ENCODE results near the gene ICA1L. TPM values are rescaled to one million over a fixed set of nuclear protein-coding genes. Genes with fewer than 3 reads are reported as not detected.

Gene ICA1L
- total and polyA plus RNA-seq, 2 of the 13 experiments (the other 11 are each of a cell fraction or from before 2014, with no cell fraction given), result 1.5 to 2.4 TPM

DNA sequence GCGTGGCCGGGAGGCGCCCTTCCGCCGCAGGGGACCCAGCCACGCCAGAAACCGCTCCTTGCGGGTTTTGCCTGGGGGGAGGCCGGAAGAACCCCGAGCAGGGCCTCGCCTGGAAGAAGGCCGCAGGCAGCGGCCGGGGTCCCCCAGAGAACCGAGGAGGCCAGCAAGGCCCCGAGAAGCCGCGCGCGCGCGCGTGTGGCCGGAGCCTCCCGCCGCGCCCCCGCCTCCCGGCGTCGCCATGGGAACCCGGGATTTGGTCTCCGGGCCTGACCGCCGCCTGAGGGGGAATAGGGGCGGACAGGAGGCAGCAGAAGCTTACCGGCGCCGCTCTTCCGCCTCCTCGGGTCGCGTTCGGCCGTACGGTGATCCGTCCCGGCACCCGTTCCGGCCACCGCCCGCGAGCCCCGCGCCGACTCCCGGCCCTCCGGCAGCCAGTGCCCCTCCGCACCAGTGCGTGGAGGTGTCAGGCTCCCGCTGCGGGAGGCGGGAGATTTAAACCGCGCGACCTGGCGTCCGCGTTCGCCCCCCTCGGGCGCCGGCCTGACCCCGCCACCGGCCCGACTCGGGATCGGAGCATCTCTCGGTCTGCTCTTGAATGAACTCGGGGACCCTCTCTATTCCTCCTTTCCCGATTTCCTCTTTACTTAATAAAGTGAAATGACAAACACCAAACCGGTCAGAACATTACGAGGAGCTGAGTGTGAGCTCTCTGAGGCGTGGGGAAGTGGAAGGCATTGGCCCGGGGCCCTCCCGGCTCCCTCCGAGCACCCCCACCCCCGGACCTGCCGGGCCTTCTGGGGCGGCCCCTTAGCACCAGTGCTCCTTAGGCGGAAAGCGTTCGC is at the start of gene ICA1L (continued):
- TF ChIP-seq ZNF446 (CRISPR knock-in tag; IDR thresholded peaks at IDR 0.05), result no peak
- TF ChIP-seq ZNF235 (CRISPR knock-in tag; IDR thresholded peaks at IDR 0.05; ENCODE audit: borderline replicate concordance), result no peak
- 0 out of 2 replicates have a peak, but pooled peaks have one; percentile 80 for TF ChIP-seq ZNF547 (CRISPR knock-in tag; IDR thresholded peaks at IDR 0.05)
- peak; percentile 38 for TF ChIP-seq IKZF4 (CRISPR knock-in tag; IDR thresholded peaks at IDR 0.05; ENCODE audit: borderline replicate concordance, low read depth, not compliant biosample characterization)
- TF ChIP-seq ZKSCAN5 (CRISPR knock-in tag; IDR thresholded peaks at IDR 0.05), result no peak
- 0 out of 2 replicates have a peak, but pooled peaks have one; percentile 41 for TF ChIP-seq SATB2 (CRISPR knock-in tag; IDR thresholded peaks at IDR 0.05)
- peak; percentile 38 to 93; a peak in 3 of 4 replicates for TF ChIP-seq HMGXB4 (CRISPR knock-in tag; IDR thresholded peaks at IDR 0.05; ENCODE audit: borderline replicate concordance in 1 of 2, low read depth in 1 of 2)
- no peak for TF ChIP-seq MAFF (IDR thresholded peaks at IDR 0.05; ENCODE audit: low read depth, low read length)
- TF ChIP-seq NFE2L2 (IDR thresholded peaks at IDR 0.05; ENCODE audit: low read length), result no peak
- TF ChIP-seq E2F5 (CRISPR knock-in tag; conservative IDR thresholded peaks at IDR 0.05), result peak; percentile 94
- peak; percentile 63 for TF ChIP-seq ZNF407 (CRISPR knock-in tag; IDR thresholded peaks at IDR 0.05; ENCODE audit: not compliant biosample characterization)
- 0 out of 2 replicates have a peak, but pooled peaks have one; percentile 46 for TF ChIP-seq HOXA3 (CRISPR knock-in tag; IDR thresholded peaks at IDR 0.05)
- peak; percentile 87 for TF ChIP-seq RFX1 (IDR thresholded peaks at IDR 0.05)
- TF ChIP-seq ZNF570 (CRISPR knock-in tag; IDR thresholded peaks at IDR 0.05; ENCODE audit: borderline replicate concordance), result 0 out of 2 replicates have a peak, but pooled peaks have one; percentile 5
- TF ChIP-seq NKX3-1 (CRISPR knock-in tag; IDR thresholded peaks at IDR 0.05), result peak; percentile 22; the same call in 1 of the 2 replicates
- peak; percentile 82; the same call in 1 of the 2 replicates for TF ChIP-seq ZBTB42 (CRISPR knock-in tag; IDR thresholded peaks at IDR 0.05)
- no peak for TF ChIP-seq ZNF530 (CRISPR knock-in tag; IDR thresholded peaks at IDR 0.05; ENCODE audit: low read depth)

All from HepG2 (cell line).